Breast epithelium (tissue), 3 donors: ENCODE data around the gene CPA2.

Experiments
- POLR2A ChIP-seq: fragments of 450-650 bp; IDR thresholded peaks from one replicate; pipeline ENCODE4 v1.6.1; 2016; ENCODE audit warnings: antibody characterized with exemption, mild to moderate bottlenecking, moderate library complexity
- TF ChIP-seq, protein P1 (sequence below), 3 donors: fragments of 450-650 bp; IDR thresholded peaks; one replicate each; pipeline ENCODE4 v1.5.1; 2016 to 2017; ENCODE audit warnings: antibody characterized with exemption in 3 of 3, mild to moderate bottlenecking in 3 of 3, moderate library complexity in 3 of 3

DNA sequence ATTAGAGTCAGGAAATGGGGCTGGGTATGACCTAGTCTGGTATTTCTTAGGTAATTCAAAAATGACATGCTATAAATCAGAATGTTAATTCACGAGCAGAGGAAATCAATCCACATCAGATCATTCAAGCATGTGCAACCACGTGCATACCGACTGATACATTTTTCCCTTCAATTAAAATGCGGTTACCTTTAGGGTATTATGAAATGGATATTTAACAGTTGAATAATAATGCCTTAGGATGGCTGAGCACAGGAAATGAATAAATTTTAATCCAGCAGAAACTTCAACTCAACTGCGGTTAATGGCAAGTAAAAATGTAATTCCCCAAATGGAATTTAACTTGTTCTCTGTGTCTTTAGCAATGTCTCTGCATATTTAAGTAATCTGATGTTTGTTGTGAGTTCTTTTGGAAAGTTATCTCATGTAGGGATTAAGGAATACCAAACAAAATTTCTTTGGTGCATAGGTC lies 9.2 kb downstream of the CPA2 start:
- TF ChIP-seq, protein P1, sequence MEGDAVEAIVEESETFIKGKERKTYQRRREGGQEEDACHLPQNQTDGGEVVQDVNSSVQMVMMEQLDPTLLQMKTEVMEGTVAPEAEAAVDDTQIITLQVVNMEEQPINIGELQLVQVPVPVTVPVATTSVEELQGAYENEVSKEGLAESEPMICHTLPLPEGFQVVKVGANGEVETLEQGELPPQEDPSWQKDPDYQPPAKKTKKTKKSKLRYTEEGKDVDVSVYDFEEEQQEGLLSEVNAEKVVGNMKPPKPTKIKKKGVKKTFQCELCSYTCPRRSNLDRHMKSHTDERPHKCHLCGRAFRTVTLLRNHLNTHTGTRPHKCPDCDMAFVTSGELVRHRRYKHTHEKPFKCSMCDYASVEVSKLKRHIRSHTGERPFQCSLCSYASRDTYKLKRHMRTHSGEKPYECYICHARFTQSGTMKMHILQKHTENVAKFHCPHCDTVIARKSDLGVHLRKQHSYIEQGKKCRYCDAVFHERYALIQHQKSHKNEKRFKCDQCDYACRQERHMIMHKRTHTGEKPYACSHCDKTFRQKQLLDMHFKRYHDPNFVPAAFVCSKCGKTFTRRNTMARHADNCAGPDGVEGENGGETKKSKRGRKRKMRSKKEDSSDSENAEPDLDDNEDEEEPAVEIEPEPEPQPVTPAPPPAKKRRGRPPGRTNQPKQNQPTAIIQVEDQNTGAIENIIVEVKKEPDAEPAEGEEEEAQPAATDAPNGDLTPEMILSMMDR (IDR thresholded peaks at IDR 0.05), result no peak
- TF ChIP-seq POLR2A, result no peak
